ENCODE results near the gene EPB41L4A. TPM values are rescaled to one million over a fixed set of nuclear protein-coding genes. Genes with fewer than 3 reads are reported as not detected.

The EPB41L4A gene
- total and polyA plus RNA-seq, 2 experiments from 2014 or later, result 0.11 to 0.76 TPM

DNA sequence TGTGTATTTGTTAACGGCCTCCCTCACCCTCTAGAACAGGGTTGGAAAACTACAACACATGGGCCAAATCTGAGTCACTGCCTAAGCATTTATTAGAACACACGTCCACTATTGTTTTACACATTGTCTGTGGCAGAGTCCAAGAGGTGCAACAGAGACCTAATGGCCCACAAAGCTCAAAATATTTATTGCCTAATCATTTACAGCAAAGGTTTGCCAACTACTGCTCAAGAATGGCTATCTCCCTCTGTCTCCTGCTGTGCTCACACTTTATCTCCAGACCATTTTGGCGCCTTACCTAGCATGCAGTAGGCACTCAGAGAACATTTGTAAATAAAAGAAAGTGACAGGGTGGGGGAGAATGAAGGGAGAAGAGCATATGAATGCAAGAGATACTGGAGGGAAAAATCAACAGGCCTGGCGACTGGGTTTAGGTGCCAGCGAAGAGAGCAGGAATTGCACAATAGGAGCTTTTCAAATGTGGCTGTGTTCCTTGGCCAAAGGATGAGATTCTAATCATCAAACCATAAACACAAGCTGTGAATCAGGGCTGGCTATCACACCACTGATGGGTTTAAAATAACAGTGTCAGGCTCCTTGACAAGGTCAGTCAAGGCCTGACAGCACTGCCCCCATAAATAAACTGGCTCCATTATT, 80.3 kb downstream of the EPB41L4A start:
- peak; percentile 62 for DNase-seq
- H3K9ac ChIP-seq, result no peak overlapping the region

DNA sequence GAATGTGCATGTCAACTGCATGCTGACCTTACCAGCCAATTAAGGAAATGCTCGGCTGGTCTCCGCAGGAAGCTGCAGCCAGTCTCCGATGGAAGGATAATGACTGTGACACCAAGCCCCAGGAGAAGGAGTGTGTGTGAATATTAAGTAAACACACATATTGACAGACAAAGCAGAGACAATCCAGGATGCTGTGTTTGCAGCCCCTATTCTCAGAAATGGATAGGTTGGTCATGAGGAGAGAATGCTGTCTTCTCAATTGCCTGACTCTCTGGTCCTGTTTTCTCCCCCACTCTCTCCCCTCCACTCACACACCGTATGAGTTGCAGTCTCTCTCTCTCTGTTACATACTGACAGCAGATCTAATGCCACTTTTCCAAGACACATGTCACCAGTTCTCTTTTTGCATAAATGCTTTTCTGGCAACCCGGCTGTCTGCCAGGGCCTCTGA, 85.7 kb downstream of the EPB41L4A start:
- Histone ChIP-seq H3K27me3 (replicated peaks; ENCODE audit: insufficient read depth) (no peaks in the 10 kb centered on the region; the same call in 1 of the 2 replicates), H3K4me3 (no peak overlapping the region), H3K9me3 (ENCODE audit: low read depth) (no peaks in the 10 kb centered on the region), H4K20me1 (ENCODE audit: insufficient read depth) (no peaks in the 10 kb centered on the region), H3K27ac (no peak overlapping the region), H3K36me3 (ENCODE audit: low read depth) (no peaks in the 10 kb centered on the region), H3K79me2 (ENCODE audit: insufficient read depth) (no peaks in the 10 kb centered on the region), H3K9me2 (ENCODE audit: insufficient read depth) (no peaks in the 10 kb centered on the region), H3K4me2 (ENCODE audit: unreplicated experiment) (no peak overlapping the region), H3K9ac (no peak overlapping the region), H3K4me1 (ENCODE audit: insufficient read depth) (no peaks in the 10 kb centered on the region), H2AFZ (no peak overlapping the region), H3F3A (ENCODE audit: insufficient read depth) (no peaks in the 10 kb centered on the region)
- DNase-seq, result no peak
- TF ChIP-seq EZH2phosphoT487 (IDR thresholded peaks at IDR 0.05; ENCODE audit: insufficient read depth, low read depth) (no peak), EZH2 (IDR thresholded peaks at IDR 0.05; ENCODE audit: insufficient read depth, poor library complexity, severe bottlenecking) (no peak)
- WGBS, 2 experiments (ENCODE audit: low coverage in 1 of 2, low lambda C conversion rate in 2 of 2, missing lambda C conversion rate in 2 of 2), result 49 to 57% methylated on average over 5 of the region's 5 CpGs
- in situ Hi-C loops (cut with MboI), result no loop called here

More for the DNA sequence above, 80.3 kb downstream of the EPB41L4A start:
- Histone ChIP-seq H3K36me3 (ENCODE audit: low read depth) (no peaks in the 10 kb centered on the region), H3K4me3 (no peak overlapping the region), H3K4me2 (ENCODE audit: unreplicated experiment) (peak overlapping the region; percentile 35), H3K9me3 (ENCODE audit: low read depth) (no peaks in the 10 kb centered on the region), H3K4me1 (ENCODE audit: insufficient read depth) (no peaks in the 10 kb centered on the region), H3K79me2 (ENCODE audit: insufficient read depth) (no peaks in the 10 kb centered on the region), H3K27ac (no peak overlapping the region), H3K9me2 (ENCODE audit: insufficient read depth) (no peaks in the 10 kb centered on the region), H3K27me3 (replicated peaks; ENCODE audit: insufficient read depth) (peaks cover 13% of the 10 kb centered on the region; the same call in 1 of the 2 replicates), H3F3A (ENCODE audit: insufficient read depth) (no peaks in the 10 kb centered on the region), H4K20me1 (ENCODE audit: insufficient read depth) (no peaks in the 10 kb centered on the region), H2AFZ (no peak overlapping the region)
- WGBS, 2 experiments (ENCODE audit: low coverage in 1 of 2, low lambda C conversion rate in 2 of 2, missing lambda C conversion rate in 2 of 2), result 14 to 16% methylated on average over 5 of the region's 5 CpGs
- TF ChIP-seq EZH2phosphoT487 (IDR thresholded peaks at IDR 0.05; ENCODE audit: insufficient read depth, low read depth) (no peak), EZH2 (IDR thresholded peaks at IDR 0.05; ENCODE audit: insufficient read depth, poor library complexity, severe bottlenecking) (no peak)
- in situ Hi-C loops (cut with MboI), result no loop called here

- Histone ChIP-seq H3K36me3 (ENCODE audit: low read depth) (no peaks in the 10 kb centered on the region), H3K27me3 (replicated peaks; ENCODE audit: insufficient read depth) (no peaks in the 10 kb centered on the region; the same call in 1 of the 2 replicates), H3K4me1 (ENCODE audit: insufficient read depth) (no peaks in the 10 kb centered on the region), H3K9ac (no peak overlapping the region), H3K27ac (no peak overlapping the region), H3K9me2 (ENCODE audit: insufficient read depth) (no peaks in the 10 kb centered on the region), H2AFZ (no peak overlapping the region), H3F3A (ENCODE audit: insufficient read depth) (no peaks in the 10 kb centered on the region), H3K9me3 (ENCODE audit: low read depth) (no peaks in the 10 kb centered on the region), H3K79me2 (ENCODE audit: insufficient read depth) (no peaks in the 10 kb centered on the region), H3K4me2 (ENCODE audit: unreplicated experiment) (no peak overlapping the region), H3K4me3 (no peak overlapping the region), H4K20me1 (ENCODE audit: insufficient read depth) (no peaks in the 10 kb centered on the region)
- TF ChIP-seq EZH2phosphoT487 (IDR thresholded peaks at IDR 0.05; ENCODE audit: insufficient read depth, low read depth) (no peak), EZH2 (IDR thresholded peaks at IDR 0.05; ENCODE audit: insufficient read depth, poor library complexity, severe bottlenecking) (no peak)
- in situ Hi-C loops (cut with MboI), result no loop called here
- no peak for DNase-seq
- WGBS, 2 experiments (ENCODE audit: low coverage in 1 of 2, low lambda C conversion rate in 2 of 2, missing lambda C conversion rate in 2 of 2), result 65 to 75% methylated on average over 2 of the region's 2 CpGs
Measured at GRCh38 chr5:112331892-112332291, 87.2 kb downstream of the EPB41L4A start.

GRCh38 chr5:112329419-112330090, 89.5 kb downstream of the EPB41L4A start:
- Histone ChIP-seq H3K4me1 (ENCODE audit: insufficient read depth) (no peaks in the 10 kb centered on the region), H2AFZ (no peak overlapping the region), H3K9ac (no peak overlapping the region), H3K27me3 (replicated peaks; ENCODE audit: insufficient read depth) (no peaks in the 10 kb centered on the region; the same call in 1 of the 2 replicates), H3K9me3 (ENCODE audit: low read depth) (no peaks in the 10 kb centered on the region), H3K4me2 (ENCODE audit: unreplicated experiment) (no peak overlapping the region), H3K79me2 (ENCODE audit: insufficient read depth) (no peaks in the 10 kb centered on the region), H3F3A (ENCODE audit: insufficient read depth) (no peaks in the 10 kb centered on the region), H3K36me3 (ENCODE audit: low read depth) (no peaks in the 10 kb centered on the region), H3K9me2 (ENCODE audit: insufficient read depth) (no peaks in the 10 kb centered on the region), H4K20me1 (ENCODE audit: insufficient read depth) (no peaks in the 10 kb centered on the region), H3K4me3 (no peak overlapping the region), H3K27ac (no peak overlapping the region)
- DNase-seq, result no peak
- WGBS, 2 experiments (ENCODE audit: low coverage in 1 of 2, low lambda C conversion rate in 2 of 2, missing lambda C conversion rate in 2 of 2), result 52 to 53% methylated on average over 5 of the region's 5 CpGs
- in situ Hi-C loops (cut with MboI), result no loop called here
- no peak for TF ChIP-seq EZH2phosphoT487 (IDR thresholded peaks at IDR 0.05; ENCODE audit: insufficient read depth, low read depth)

All from GM23248 (cell line).